Muscle layer of duodenum (tissue), 2 donors: ENCODE measurements around the gene HCK.
"Not testable (repeated sequence)": the region's sequence is repeated elsewhere in the genome, so short reads cannot be mapped to it uniquely, and the experiment has no call there.

Source experiments
- H3K27ac ChIP-seq: one replicate; pipeline ENCODE4 v1.7.0; 2013; ENCODE audit warnings: mild to moderate bottlenecking, low read length
- H3K27me3 ChIP-seq: one replicate; pipeline ENCODE4 v1.7.0; 2013; ENCODE audit warnings: low read depth, mild to moderate bottlenecking, control low read depth, low read length
- H3K36me3 ChIP-seq, 2 donors: one replicate each; pipeline ENCODE4 v1.7.0; 2013; ENCODE audit warnings: low read length in 2 of 2, control low read depth in 1 of 2, mild to moderate bottlenecking in 1 of 2; ENCODE audit not compliant: insufficient read depth in 2 of 2, control insufficient read depth in 1 of 2
- H3K4me1 ChIP-seq, 2 donors: one replicate each; pipeline ENCODE4 v1.7.0; 2013; ENCODE audit warnings: low read length in 2 of 2, mild to moderate bottlenecking in 2 of 2, control low read depth in 1 of 2, moderate library complexity in 1 of 2; ENCODE audit not compliant: insufficient read depth in 2 of 2, control insufficient read depth in 1 of 2
- H3K4me3 ChIP-seq, 2 donors: one replicate each; pipeline ENCODE4 v1.7.0; 2013; ENCODE audit warnings: low read length in 2 of 2, low read depth in 1 of 2, mild to moderate bottlenecking in 1 of 2
- H3K9me3 ChIP-seq, 2 donors: one replicate each; pipeline ENCODE4 v1.7.0; 2013; ENCODE audit warnings: low read length in 2 of 2, control low read depth in 1 of 2, mild to moderate bottlenecking in 1 of 2; ENCODE audit not compliant: control insufficient read depth in 1 of 2
- donor health status: healthy.

The HCK gene

DNA sequence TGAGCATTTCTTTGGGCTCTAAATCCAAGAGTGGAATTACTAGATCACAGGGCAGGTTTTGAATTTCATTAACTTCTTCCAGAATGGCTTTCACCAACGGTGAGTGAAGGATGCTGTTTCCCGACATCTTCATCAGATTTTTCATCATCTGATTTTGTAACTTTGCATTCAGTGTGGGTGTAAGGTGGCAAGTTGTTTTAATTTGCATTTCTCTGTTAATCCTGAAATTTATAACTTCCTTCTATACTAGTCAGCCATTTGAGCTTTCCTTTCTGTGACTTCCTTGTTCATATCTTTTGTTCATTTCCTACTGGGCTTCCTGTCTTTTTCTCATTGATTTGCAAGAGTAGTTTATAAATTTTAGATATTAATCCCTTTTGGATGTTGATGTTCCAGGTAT is 18.7 kb upstream of the HCK start:
- Histone ChIP-seq H3K4me1 (peaks cover 0 to 10% of the 10 kb centered on the region in 2 donors), H3K27me3 (peaks cover 10% of the 10 kb centered on the region)

DNA sequence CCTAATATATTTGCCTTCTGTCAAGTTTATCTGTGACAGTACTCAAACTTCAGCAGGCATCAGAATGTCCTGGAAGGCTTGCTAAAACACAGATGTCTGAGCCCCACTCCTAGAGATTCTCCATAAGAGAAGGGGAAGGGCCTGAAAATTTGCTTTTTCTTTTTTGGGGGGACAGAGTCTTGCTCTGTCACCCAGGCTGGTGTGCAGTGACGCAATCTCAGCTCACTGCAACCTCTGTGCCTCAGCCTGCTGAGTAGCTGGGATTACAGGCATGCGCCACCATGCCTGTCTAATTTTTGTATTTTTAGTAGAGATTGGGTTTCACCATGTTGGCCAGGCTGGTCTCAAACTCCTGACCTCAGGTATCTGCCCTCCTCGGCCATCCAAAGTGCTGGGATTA is 18.3 kb upstream of the HCK start:
- H3K9me3 ChIP-seq, H3K4me1 ChIP-seq, H3K27ac ChIP-seq, H3K36me3 ChIP-seq, H3K4me3 ChIP-seq: not testable (repeated sequence)
- H3K27me3 ChIP-seq, result peaks cover 10% of the 10 kb centered on the region

More for the DNA sequence above, 18.7 kb upstream of the HCK start:
- H3K4me3 ChIP-seq, result no peak overlapping the region
- no peak overlapping the region for H3K27ac ChIP-seq
- no peaks in the 10 kb centered on the region for H3K9me3 ChIP-seq
- H3K36me3 ChIP-seq, result no peaks in the 10 kb centered on the region

DNA sequence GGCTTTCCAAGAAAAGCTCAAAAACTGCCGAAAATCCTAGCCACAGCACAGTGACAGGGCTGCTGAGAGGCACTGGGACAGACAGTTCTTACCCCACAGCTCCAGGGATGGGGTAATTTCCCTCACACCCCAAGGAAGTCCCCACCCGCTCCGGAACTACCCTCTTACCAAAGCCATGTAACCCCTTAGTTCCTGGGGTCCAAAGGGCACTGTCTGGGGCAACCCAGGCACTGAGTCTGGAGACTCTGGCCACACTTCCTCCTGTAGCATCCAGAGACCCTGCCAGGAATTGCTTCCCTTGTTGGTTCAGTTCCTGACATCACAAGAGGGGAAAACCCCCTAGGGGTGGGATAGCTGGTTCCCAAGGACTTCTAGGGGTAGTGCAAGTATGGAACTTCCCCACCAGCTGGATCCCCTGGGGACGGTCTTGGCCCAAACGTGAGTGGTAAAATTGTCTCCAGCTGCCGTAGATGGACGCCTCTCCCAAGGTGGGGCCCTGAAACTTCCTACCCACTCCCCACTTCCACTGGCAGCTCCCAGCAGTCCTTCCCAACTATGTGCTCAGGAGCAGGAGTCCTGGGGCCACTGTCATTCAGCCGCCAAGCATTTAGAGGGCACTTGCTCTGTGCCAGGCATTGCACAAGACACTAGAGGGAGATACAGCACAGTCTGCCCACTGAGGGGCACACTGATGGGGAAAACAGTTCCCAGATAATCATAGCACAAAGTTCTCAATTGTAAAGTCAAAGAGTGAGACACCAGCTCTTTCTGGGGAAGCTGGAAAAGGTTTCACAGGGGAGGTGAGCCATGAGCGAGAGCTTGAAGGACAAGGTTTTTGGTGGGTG is 17.2 kb upstream of the HCK start:
- Histone ChIP-seq H3K9me3 (no peaks in the 10 kb centered on the region), H3K36me3 (no peaks in the 10 kb centered on the region), H3K27ac (no peak overlapping the region), H3K4me3 (no peak overlapping the region), H3K4me1 (peaks cover 0 to 10% of the 10 kb centered on the region in 2 donors), H3K27me3 (peaks cover 10% of the 10 kb centered on the region)

DNA sequence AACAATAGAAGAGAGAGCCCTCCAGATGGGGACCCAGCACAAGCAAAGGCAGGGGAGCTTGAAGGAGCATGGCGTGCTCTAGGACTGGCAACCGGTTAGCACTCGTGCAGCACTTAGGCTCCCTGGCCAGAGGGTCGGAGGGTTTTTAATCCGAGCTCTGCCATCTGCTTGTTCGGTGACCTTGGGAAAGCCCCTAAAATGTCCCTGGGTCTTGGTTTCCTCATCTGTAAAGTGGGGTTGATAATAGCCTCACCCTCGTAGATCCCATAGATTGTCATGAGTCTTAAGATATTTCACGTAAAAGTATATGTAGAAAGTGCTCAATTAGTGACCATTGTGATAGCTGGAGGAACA is 16.6 kb upstream of the HCK start:
- peaks cover 10% of the 10 kb centered on the region for H3K27me3 ChIP-seq
- H3K36me3 ChIP-seq, result no peaks in the 10 kb centered on the region
- no peak overlapping the region for H3K4me3 ChIP-seq
- no peak overlapping the region for H3K27ac ChIP-seq
- H3K9me3 ChIP-seq, result no peaks in the 10 kb centered on the region
- peaks cover 0 to 10% of the 10 kb centered on the region in 2 donors for H3K4me1 ChIP-seq

DNA sequence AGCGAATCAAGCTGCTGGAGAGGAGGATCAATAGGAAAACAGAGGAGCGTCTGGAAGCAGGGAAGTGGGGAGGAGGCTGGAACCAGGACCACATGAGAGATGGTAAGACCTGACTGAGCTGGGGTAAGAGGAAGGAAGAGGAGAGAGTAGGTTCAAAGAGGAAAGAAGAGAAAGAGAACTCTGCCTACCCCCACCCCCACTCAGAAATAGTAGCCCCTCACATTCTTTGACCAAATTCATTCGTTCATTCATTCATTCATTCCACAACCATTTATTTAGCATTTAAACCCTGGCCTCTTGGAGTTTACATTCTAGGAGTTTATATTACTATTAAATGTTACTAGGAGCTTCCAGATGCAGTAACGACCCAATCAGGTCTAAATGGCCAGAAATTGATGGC is 15.8 kb upstream of the HCK start:
- Histone ChIP-seq H3K4me1 (peaks cover 0 to 6% of the 10 kb centered on the region in 2 donors), H3K9me3 (no peaks in the 10 kb centered on the region), H3K27ac (no peak overlapping the region), H3K36me3 (no peaks in the 10 kb centered on the region), H3K4me3 (no peak overlapping the region), H3K27me3 (peaks cover 10% of the 10 kb centered on the region)

DNA sequence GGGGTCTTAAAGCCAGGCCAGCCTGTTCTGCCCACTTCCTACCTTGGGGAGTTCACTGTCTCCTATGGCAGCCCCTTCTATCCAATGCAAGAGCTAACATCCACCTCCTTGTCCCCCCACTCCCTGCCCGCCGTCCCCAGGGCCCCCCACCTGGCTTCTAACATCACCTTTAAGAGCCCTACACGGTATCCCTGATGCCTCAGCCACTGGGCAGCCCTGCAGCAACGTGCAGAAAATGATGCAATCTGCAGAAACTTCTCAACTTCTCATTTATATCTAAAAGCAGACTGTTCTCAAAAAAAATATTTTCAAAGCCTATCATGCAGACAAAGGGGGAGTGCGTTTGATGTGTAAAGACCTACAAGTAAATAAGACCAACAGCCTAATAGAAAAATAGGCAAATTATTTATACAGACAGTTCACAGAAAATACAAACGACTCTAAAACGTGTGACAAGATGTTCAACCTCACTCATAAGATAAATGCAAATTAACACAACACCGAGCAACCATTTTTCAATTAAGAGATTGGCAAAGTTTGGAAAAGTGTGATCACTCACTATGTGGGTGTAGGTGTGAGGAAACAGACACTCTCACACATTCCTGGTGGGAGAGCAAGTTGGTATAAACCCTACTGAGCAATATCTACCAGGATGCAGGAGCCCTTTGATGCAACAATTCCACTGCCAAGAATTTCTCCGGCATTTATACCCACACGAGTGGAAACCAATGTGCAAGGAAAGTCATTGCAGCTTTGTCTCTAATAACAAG is 15.1 kb upstream of the HCK start:
- H3K27me3 ChIP-seq, result peaks cover 10% of the 10 kb centered on the region
- no peaks in the 10 kb centered on the region for H3K9me3 ChIP-seq
- no peaks in the 10 kb centered on the region for H3K36me3 ChIP-seq
- H3K4me3 ChIP-seq, result no peak overlapping the region
- no peak overlapping the region for H3K27ac ChIP-seq
- no peaks in the 10 kb centered on the region for H3K4me1 ChIP-seq

DNA sequence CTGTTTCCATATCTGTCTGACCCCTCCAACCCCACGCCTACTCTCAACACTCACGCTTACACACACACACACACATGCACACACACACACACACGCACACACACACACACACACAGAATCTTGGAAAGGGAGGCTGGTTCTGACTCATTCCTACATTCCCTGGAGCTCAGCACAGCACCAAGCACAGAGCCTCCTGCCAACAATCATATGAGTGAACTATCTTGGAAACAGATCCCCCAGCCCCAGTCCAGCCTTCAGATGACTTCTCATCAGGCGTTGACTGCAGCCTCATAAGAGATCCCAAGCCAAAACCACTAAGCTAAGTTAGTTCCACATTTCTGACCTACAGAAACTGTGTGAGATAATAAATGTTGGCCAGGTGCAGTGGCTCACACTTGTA is 14.1 kb upstream of the HCK start:
- Histone ChIP-seq H3K27ac (no peak overlapping the region), H3K27me3 (peaks cover 10% of the 10 kb centered on the region)

DNA sequence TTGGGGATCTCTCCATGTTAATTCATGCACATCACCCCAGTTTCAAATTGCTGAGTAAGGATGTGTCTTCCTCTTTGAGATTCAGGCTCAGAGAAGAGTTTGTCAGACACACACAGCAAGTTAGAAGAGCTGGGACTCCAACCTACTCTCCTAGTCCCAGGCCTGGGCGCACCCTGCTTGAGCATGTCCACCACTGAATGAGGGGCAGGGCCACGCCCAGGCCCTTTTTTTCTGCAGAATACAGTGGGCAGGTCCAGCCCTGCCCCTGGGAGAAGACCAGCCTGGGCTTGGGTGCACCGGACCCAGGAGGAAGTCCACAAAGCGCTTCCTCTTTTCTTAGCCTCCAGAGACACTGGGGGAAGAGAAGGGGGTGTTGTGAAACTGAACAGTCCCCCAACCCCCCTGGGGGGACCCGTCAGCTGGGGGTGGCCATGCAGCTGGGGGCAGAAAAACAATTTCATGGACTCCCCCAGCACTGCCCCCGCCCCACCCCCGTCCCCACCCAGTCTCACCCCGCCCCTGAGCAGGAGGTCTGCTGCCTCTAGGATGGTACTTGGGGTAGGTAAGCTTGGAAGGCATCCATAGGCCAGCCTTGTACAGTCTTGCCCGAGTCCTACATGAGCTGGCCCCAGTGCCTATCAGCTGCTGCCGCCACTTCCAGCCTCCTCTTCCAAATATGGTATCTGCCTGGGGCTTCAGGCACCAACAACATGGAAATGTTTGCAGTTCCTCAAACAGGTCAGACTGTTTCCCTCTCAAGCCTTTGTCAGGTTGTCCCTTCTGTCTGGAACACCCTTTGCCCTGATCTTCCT is 11.7 kb upstream of the HCK start:
- Histone ChIP-seq H3K4me1 (no peaks in the 10 kb centered on the region), H3K4me3 (no peak overlapping the region), H3K27me3 (peaks cover 2% of the 10 kb centered on the region), H3K9me3 (peaks cover 0 to 4% of the 10 kb centered on the region in 2 donors), H3K36me3 (no peaks in the 10 kb centered on the region), H3K27ac (no peak overlapping the region)

More for the DNA sequence above, 14.1 kb upstream of the HCK start:
- no peaks in the 10 kb centered on the region for H3K4me1 ChIP-seq
- H3K4me3 ChIP-seq, result no peak overlapping the region
- no peaks in the 10 kb centered on the region for H3K36me3 ChIP-seq
- no peaks in the 10 kb centered on the region for H3K9me3 ChIP-seq

DNA sequence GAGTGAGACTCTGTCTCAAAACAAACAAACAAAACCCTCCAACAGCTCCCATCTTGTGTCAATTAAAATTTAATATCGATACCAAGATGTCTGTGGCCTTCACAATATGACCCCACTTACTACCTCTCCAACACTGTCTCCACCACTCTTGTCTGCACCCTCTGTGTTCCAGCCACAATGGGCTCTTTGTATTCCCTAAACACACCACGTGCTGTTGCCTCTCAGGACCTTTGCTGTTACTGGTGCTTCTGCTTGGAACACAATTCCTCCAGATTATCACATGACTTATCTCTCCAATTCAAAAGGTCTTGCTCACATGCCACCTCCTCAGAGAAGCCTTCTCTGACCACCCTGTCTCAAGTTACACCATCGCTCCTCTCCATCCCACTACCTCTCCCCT is 6.0 kb upstream of the HCK start:
- Histone ChIP-seq H3K4me3 (no peak overlapping the region), H3K9me3 (peaks cover 0 to 4% of the 10 kb centered on the region in 2 donors), H3K27ac (no peak overlapping the region), H3K36me3 (no peaks in the 10 kb centered on the region), H3K27me3 (peaks cover 2% of the 10 kb centered on the region), H3K4me1 (no peaks in the 10 kb centered on the region)

DNA sequence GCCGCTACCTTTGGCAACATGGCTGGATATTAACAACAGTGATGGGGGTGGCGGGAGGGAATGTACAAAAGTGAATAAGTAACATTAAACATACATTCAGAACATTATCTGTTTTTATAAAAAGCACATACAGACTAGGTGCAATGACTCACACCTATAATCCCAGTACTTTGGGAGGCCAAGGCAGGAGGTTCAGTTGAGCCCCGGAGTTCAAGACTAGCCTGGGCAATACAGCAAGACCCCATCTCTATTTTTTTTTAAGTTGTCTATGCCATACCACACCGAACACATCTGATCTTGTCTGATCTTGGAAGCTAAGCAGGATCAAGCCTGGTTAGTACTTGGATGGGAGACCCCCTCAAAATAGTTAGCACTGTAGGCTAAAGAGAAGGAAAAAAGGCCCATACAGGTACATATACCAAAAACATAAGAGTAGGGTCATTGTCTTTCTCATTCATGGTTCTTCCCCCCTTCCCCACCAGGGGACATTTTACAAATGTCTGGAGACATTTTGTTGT is 1.7 kb upstream of the HCK start:
- Histone ChIP-seq H3K9me3 (no peaks in the 10 kb centered on the region), H3K36me3 (no peaks in the 10 kb centered on the region), H3K27ac (no peak overlapping the region), H3K4me1 (peaks cover 0 to 14% of the 10 kb centered on the region in 2 donors), H3K4me3 (no peak overlapping the region), H3K27me3 (peaks cover 24% of the 10 kb centered on the region)
